ENCODE measurements around the gene CORT.

GRCh38 chr1:10475510-10475909, 25.7 kb downstream of the CORT start:
- TF ChIP-seq POLR2AphosphoS5 (IDR thresholded peaks at IDR 0.05), result no peak
- TF ChIP-seq CTCF (IDR thresholded peaks at IDR 0.05), result no peak
- TF ChIP-seq POLR2A (IDR thresholded peaks at IDR 0.05), result no peak
